ENCODE measurements around the gene PSMC3.

- TF ChIP-seq EZH2 (IDR thresholded peaks at IDR 0.05; ENCODE audit: borderline replicate concordance, low read length) = no peak
- TF ChIP-seq, protein P1, sequence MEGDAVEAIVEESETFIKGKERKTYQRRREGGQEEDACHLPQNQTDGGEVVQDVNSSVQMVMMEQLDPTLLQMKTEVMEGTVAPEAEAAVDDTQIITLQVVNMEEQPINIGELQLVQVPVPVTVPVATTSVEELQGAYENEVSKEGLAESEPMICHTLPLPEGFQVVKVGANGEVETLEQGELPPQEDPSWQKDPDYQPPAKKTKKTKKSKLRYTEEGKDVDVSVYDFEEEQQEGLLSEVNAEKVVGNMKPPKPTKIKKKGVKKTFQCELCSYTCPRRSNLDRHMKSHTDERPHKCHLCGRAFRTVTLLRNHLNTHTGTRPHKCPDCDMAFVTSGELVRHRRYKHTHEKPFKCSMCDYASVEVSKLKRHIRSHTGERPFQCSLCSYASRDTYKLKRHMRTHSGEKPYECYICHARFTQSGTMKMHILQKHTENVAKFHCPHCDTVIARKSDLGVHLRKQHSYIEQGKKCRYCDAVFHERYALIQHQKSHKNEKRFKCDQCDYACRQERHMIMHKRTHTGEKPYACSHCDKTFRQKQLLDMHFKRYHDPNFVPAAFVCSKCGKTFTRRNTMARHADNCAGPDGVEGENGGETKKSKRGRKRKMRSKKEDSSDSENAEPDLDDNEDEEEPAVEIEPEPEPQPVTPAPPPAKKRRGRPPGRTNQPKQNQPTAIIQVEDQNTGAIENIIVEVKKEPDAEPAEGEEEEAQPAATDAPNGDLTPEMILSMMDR (conservative IDR thresholded peaks at IDR 0.05 in 1 of 2, IDR thresholded peaks at IDR 0.05 in 1 of 2; ENCODE audit: extremely low read depth in 1 of 2, insufficient read depth in 1 of 2, low read depth in 1 of 2, low read length in 2 of 2) = no peak
These were observed 16.3 kb upstream of the PSMC3 start for GRCh38 chr11:47442514-47442913.
